HepG2 (cell line): ENCODE measurements around the gene FAM114A2. TPM values are rescaled to one million over a fixed set of nuclear protein-coding genes. Genes with fewer than 3 reads are reported as not detected.

Experiments
- ATAC-seq: fragments of 200-7000 bp; cut with Tn5 transposase; 3 replicates; pipeline ENCODE4 v1.9.1; 2020; ENCODE audit warnings: mild to moderate bottlenecking, moderate library complexity
- BruUV-seq: library from RNA; stranded (reverse); fragments of 400-500 nt; replicated peaks from 2 replicates; lab custom pipeline; 2021; lab: Mats Ljungman, UMichigan
- CTCF ChIA-PET: fragments of 300-600 bp; formaldehyde crosslinking; extraction: SDS; loops from one replicate; lab custom pipeline; 2021; ENCODE audit warnings: low total read pairs, inconsistent platforms, low intra/inter-chr PET ratio; lab: Yijun Ruan, JAX
- POLR2A ChIA-PET: fragments of 350-600 bp; sonication (Branson Sonifier 250); formaldehyde crosslinking; loops from one replicate; lab custom pipeline; 2020; ENCODE audit warnings: antibody characterized with exemption, inconsistent platforms; lab: Yijun Ruan, JAX
- DNase-seq: peaks from one replicate; pipeline ENCODE4 v3.0.0-alpha.2; 2015; ENCODE audit warnings: low spot score
- FAIRE-seq: peaks from 3 replicates; lab custom pipeline; 2011; peaks lifted over from hg19 to GRCh38; lab: Jason Lieb, UNC
- H2AFZ ChIP-seq: one replicate; pipeline ENCODE4 v1.6.1; 2011; ENCODE audit warnings: low read length, inconsistent platforms
- H3K27ac ChIP-seq: fragments of 300-600 bp; 3 replicates; pipeline ENCODE4 v1.8.0; 2011; ENCODE audit warnings: mixed run types, mild to moderate bottlenecking, mixed read lengths, low read length, inconsistent platforms; ENCODE audit not compliant: insufficient read depth; ENCODE audit errors: extremely low read length
- H3K27me3 ChIP-seq, 2 experiments: fragments of 200-600 bp in 1 of 2; 2 replicates in 1 of 2; 3 replicates in 1 of 2; pipeline versions ENCODE4 v1.6.0 to v1.8.0; 2011; ENCODE audit warnings: low read length in 2 of 2, mild to moderate bottlenecking in 2 of 2, moderate library complexity in 2 of 2, inconsistent platforms in 1 of 2; ENCODE audit not compliant: insufficient read depth in 2 of 2, control insufficient read depth in 1 of 2
- H3K36me3 ChIP-seq, 2 experiments: fragments of 200-600 bp in 1 of 2; replicated peaks in 1 of 2; 2 replicates in 1 of 2; 3 replicates in 1 of 2; pipeline versions ENCODE4 v1.5.1 to v1.8.0; 2011; ENCODE audit warnings: low read length in 2 of 2, inconsistent platforms in 1 of 2; ENCODE audit not compliant: insufficient read depth in 2 of 2, control insufficient read depth in 1 of 2
- H3K4me1 ChIP-seq: 2 replicates; pipeline ENCODE4 v1.5.1; 2012; ENCODE audit warnings: low read length, inconsistent platforms; ENCODE audit not compliant: insufficient read depth
- H3K4me2 ChIP-seq: 2 replicates; pipeline ENCODE4 v1.6.0; 2011; ENCODE audit warnings: low read depth, low read length, inconsistent platforms
- H3K4me3 ChIP-seq, 3 experiments: fragments of 200-600 bp in 1 of 3; sonication (generic), shearing (Covaris generic) in 1 of 3; replicated peaks in 1 of 3; 2 replicates each; pipeline ENCODE4 v1.5.1; 2011 to 2016; ENCODE audit warnings: low read length in 3 of 3, inconsistent platforms in 2 of 3, low read depth in 2 of 3, mild to moderate bottlenecking in 2 of 3, control low read depth in 1 of 3, mixed read lengths in 1 of 3; ENCODE audit not compliant: insufficient read depth in 1 of 3
- H3K79me2 ChIP-seq: one replicate; pipeline ENCODE4 v1.6.1; 2011; ENCODE audit warnings: low read length, inconsistent platforms; ENCODE audit not compliant: insufficient read depth
- H3K9ac ChIP-seq: 2 replicates; pipeline ENCODE4 v1.6.0; 2011; ENCODE audit warnings: mild to moderate bottlenecking, low read depth, low read length, inconsistent platforms; ENCODE audit not compliant: insufficient read depth
- H3K9me3 ChIP-seq: 2 replicates; pipeline ENCODE4 v1.5.1; 2012; ENCODE audit warnings: mild to moderate bottlenecking, low read length
- H4K20me1 ChIP-seq: 2 replicates; pipeline ENCODE4 v1.6.0; 2011; ENCODE audit warnings: inconsistent platforms, mild to moderate bottlenecking, low read length, moderate library complexity; ENCODE audit not compliant: insufficient read depth
- ARHGAP35 ChIP-seq: sonication (generic); formaldehyde crosslinking; IDR thresholded peaks from 2 replicates; pipeline ENCODE4 v1.9.0; 2022; ENCODE audit warnings: mild to moderate bottlenecking, inconsistent platforms, moderate library complexity, missing genetic modification reagents, borderline replicate concordance
- EZH2 ChIP-seq: conservative IDR thresholded peaks from 2 replicates; pipeline ENCODE4 v1.6.1; 2012; ENCODE audit warnings: mild to moderate bottlenecking, low read depth, low read length, moderate library complexity
- GABPA ChIP-seq, 2 experiments: IDR thresholded peaks; 2 replicates each; pipeline ENCODE4 v1.6.1; 2011 to 2016; ENCODE audit warnings: low read depth in 2 of 2, low read length in 1 of 2, missing biosample characterization in 1 of 2, missing genetic modification characterization in 1 of 2
- HOXA5 ChIP-seq: sonication (generic); formaldehyde crosslinking; IDR thresholded peaks from 2 replicates; pipeline ENCODE4 v1.4.0; 2020; ENCODE audit warnings: missing genetic modification reagents
- MBNL3 ChIP-seq: fragments of 250-450 bp; sonication (Bioruptor Pico); conservative IDR thresholded peaks from 2 replicates; pipeline ENCODE4 v1.8.0; 2022; ENCODE audit warnings: mild to moderate bottlenecking, inconsistent platforms
- MLLT10 ChIP-seq: sonication (generic); formaldehyde crosslinking; IDR thresholded peaks from 2 replicates; pipeline ENCODE4 v1.4.0; 2020; ENCODE audit warnings: missing genetic modification reagents
- MTF1 ChIP-seq: sonication (generic); formaldehyde crosslinking; IDR thresholded peaks from 2 replicates; pipeline ENCODE4 v1.5.0; 2020; ENCODE audit warnings: missing genetic modification reagents
- NFRKB ChIP-seq: fragments of 450-650 bp; IDR thresholded peaks from 2 replicates; pipeline ENCODE4 v1.6.1; 2017
- NR2F6 ChIP-seq, 2 experiments: IDR thresholded peaks; 2 replicates each; pipeline ENCODE4 v1.6.1; 2016; ENCODE audit warnings: antibody characterized with exemption in 1 of 2, mild to moderate bottlenecking in 1 of 2
- PHF5A ChIP-seq: IDR thresholded peaks from one replicate; pipeline ENCODE4 v1.6.1; 2018; ENCODE audit warnings: low read depth, missing genetic modification reagents; ENCODE audit not compliant: unreplicated experiment
- SMYD3 ChIP-seq: sonication (generic); formaldehyde crosslinking; IDR thresholded peaks from 2 replicates; pipeline ENCODE4 v1.8.1; 2023; ENCODE audit warnings: mild to moderate bottlenecking, missing genetic modification reagents
- TAF1 ChIP-seq: sonication (generic); formaldehyde crosslinking; IDR thresholded peaks from 2 replicates; pipeline ENCODE4 v1.4.0; 2020; ENCODE audit warnings: missing genetic modification reagents
- ZFP62 ChIP-seq: sonication (generic); formaldehyde crosslinking; IDR thresholded peaks from 2 replicates; pipeline ENCODE4 v1.4.0; 2020; ENCODE audit warnings: missing genetic modification reagents
- ZNF253 ChIP-seq: sonication (generic); formaldehyde crosslinking; IDR thresholded peaks from 2 replicates; pipeline ENCODE4 v1.8.0; 2022; ENCODE audit warnings: mild to moderate bottlenecking, missing genetic modification reagents, borderline replicate concordance
- WGBS: methylation state at CpG from one replicate; pipeline ENCODE4 v1.1.6; 2017; ENCODE audit warnings: low lambda C conversion rate; 5-methylcytosine and 5-hydroxymethylcytosine counted together
- in situ Hi-C: cut with HindIII; loops from 2 replicates; pipeline ENCODE4 v1.10.0; 2017; ENCODE audit warnings: low pct_unique_long_range_greater_than_20kb; ENCODE audit not compliant: extremely low pct_ligation_motif_present
- intact Hi-C: fragments of 100-400 bp; cut with micrococcal nuclease; formaldehyde crosslinking; loops from one replicate; pipeline ENCODE4 v1.10.0; 2022; ENCODE audit not compliant: unreplicated experiment
- polyA plus RNA-seq, 8 experiments: library from polyadenylated mRNA; depleted of rRNA in 3 of 8; stranded (reverse) in 7 of 8; unstranded in 1 of 8; fragments of >200 nt; fragmentation: Illumina TruSeq in 4 of 8; extraction: Trizol in 4 of 8; gene quantifications; 2 replicates each; pipeline versions ENCODE4 v1.2.1 to v1.2.3, GENCODE V29; 2011 to 2016; ENCODE audit warnings: low read depth in 4 of 8, missing spikeins in 1 of 8, mixed read lengths in 1 of 8; ENCODE audit not compliant: insufficient read depth in 1 of 8
- total RNA-seq, 5 experiments: library from RNA; depleted of rRNA; stranded (reverse); fragments of >200 nt; fragmentation: Illumina TruSeq; extraction: Trizol; gene quantifications; 2 replicates each; pipeline ENCODE4 v1.2.3, GENCODE V29; 2016; ENCODE audit warnings: low read depth in 1 of 5
- TF ChIP-seq, protein P1 (sequence below): sonication (generic); formaldehyde crosslinking; IDR thresholded peaks from 2 replicates; pipeline ENCODE4 v1.4.0; 2020; ENCODE audit warnings: missing genetic modification reagents, borderline replicate concordance
- TF ChIP-seq, protein P2 (sequence below): sonication (generic); formaldehyde crosslinking; conservative IDR thresholded peaks from 2 replicates; pipeline ENCODE4 v1.4.0; 2020; ENCODE audit warnings: missing genetic modification reagents
- TF ChIP-seq, protein P3 (sequence below): sonication (generic); formaldehyde crosslinking; IDR thresholded peaks from 2 replicates; pipeline ENCODE4 v1.8.1; 2022; ENCODE audit warnings: mild to moderate bottlenecking, missing genetic modification reagents

FAM114A2 gene
- total and polyA plus RNA-seq, 2 of the 13 experiments (the other 11 are each of a cell fraction or from before 2014, with no cell fraction given) = 6.9 to 11.4 TPM

DNA sequence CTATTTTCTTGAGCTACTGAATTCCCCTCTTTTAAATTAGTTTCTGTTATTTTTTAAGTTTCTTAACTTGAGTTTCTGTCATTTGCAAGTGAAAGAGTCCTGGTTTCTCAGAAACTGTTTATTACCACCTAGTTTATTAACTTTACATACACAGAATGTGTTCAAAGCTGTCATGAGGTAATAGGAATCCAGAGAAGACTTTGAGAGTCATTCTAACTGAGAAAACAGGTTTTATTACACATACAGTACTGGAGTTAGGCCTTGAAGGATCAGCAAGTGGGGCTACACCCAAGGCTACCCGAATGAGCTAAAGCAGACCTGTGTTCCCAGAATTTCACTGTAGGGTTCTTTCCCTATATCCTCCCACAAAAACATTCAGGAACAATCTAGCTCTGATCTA, 33.1 kb downstream of the FAM114A2 start:
- no peaks in the 10 kb centered on the region for H3K9me3 ChIP-seq
- intact Hi-C loops = no loop called here
- in situ Hi-C loops = no loop called here
- no TSS peak for BruUV-seq
- no peak overlapping the region for H3K27ac ChIP-seq
- H3K79me2 ChIP-seq = no peaks in the 10 kb centered on the region
- H3K4me2 ChIP-seq = no peak overlapping the region
- no peaks in the 10 kb centered on the region for H3K27me3 ChIP-seq
- no peak for ATAC-seq
- H4K20me1 ChIP-seq = no peaks in the 10 kb centered on the region
- no peaks in the 10 kb centered on the region for H3K4me1 ChIP-seq
- TF ChIP-seq HOXA5 (no peak), PHF5A (no peak), ZNF253 (no peak), MTF1 (no peak), NR2F6 (IDR thresholded peaks at IDR 0.05) (no peak), NR2F6 (CRISPR knock-in tag; IDR thresholded peaks at IDR 0.05) (no peak), SMYD3 (CRISPR knock-in tag) (no peak), MBNL3 (no peak), MLLT10 (no peak), EZH2 (no peak), GABPA (IDR thresholded peaks at IDR 0.05; ENCODE audit: low read depth, low read length) (no peak), GABPA (CRISPR knock-in tag; IDR thresholded peaks at IDR 0.05; ENCODE audit: low read depth) (no peak), ZFP62 (no peak), ARHGAP35 (CRISPR knock-in tag) (no peak), TAF1 (no peak), NFRKB (no peak)
- TF ChIP-seq, protein P1, sequence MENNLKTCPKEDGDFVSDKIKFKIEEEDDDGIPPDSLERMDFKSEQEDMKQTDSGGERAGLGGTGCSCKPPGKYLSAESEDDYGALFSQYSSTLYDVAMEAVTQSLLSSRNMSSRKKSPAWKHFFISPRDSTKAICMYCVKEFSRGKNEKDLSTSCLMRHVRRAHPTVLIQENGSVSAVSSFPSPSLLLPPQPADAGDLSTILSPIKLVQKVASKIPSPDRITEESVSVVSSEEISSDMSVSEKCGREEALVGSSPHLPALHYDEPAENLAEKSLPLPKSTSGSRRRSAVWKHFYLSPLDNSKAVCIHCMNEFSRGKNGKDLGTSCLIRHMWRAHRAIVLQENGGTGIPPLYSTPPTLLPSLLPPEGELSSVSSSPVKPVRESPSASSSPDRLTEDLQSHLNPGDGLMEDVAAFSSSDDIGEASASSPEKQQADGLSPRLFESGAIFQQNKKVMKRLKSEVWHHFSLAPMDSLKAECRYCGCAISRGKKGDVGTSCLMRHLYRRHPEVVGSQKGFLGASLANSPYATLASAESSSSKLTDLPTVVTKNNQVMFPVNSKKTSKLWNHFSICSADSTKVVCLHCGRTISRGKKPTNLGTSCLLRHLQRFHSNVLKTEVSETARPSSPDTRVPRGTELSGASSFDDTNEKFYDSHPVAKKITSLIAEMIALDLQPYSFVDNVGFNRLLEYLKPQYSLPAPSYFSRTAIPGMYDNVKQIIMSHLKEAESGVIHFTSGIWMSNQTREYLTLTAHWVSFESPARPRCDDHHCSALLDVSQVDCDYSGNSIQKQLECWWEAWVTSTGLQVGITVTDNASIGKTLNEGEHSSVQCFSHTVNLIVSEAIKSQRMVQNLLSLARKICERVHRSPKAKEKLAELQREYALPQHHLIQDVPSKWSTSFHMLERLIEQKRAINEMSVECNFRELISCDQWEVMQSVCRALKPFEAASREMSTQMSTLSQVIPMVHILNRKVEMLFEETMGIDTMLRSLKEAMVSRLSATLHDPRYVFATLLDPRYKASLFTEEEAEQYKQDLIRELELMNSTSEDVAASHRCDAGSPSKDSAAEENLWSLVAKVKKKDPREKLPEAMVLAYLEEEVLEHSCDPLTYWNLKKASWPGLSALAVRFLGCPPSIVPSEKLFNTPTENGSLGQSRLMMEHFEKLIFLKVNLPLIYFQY (CRISPR knock-in tag) = no peak
- TF ChIP-seq, protein P2, sequence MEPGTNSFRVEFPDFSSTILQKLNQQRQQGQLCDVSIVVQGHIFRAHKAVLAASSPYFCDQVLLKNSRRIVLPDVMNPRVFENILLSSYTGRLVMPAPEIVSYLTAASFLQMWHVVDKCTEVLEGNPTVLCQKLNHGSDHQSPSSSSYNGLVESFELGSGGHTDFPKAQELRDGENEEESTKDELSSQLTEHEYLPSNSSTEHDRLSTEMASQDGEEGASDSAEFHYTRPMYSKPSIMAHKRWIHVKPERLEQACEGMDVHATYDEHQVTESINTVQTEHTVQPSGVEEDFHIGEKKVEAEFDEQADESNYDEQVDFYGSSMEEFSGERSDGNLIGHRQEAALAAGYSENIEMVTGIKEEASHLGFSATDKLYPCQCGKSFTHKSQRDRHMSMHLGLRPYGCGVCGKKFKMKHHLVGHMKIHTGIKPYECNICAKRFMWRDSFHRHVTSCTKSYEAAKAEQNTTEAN (CRISPR knock-in tag) = no peak
- TF ChIP-seq, protein P3, sequence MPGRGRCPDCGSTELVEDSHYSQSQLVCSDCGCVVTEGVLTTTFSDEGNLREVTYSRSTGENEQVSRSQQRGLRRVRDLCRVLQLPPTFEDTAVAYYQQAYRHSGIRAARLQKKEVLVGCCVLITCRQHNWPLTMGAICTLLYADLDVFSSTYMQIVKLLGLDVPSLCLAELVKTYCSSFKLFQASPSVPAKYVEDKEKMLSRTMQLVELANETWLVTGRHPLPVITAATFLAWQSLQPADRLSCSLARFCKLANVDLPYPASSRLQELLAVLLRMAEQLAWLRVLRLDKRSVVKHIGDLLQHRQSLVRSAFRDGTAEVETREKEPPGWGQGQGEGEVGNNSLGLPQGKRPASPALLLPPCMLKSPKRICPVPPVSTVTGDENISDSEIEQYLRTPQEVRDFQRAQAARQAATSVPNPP (CRISPR knock-in tag) = no peak
- TF ChIP-seq, all 625 proteins: peak for 0
- Histone ChIP-seq H3K4me3 (no peak overlapping the region), H3K9ac (no peak overlapping the region), H2AFZ (no peak overlapping the region), H3K36me3 (no peaks in the 10 kb centered on the region)
- DNase-seq = no peak
- WGBS = 78% methylated on average over 1 of the region's 1 CpG
- ChIA-PET POLR2A (no interaction called here), CTCF (no interaction called here)
- FAIRE-seq = no peak
